Mesangial cell (primary cell): ENCODE measurements around the gene FA2H. TPM values are rescaled to one million over a fixed set of nuclear protein-coding genes. Genes with fewer than 3 reads are reported as not detected.

Source experiments
- total RNA-seq: library from RNA; depleted of rRNA; stranded (reverse); fragments of >200 nt; gene quantifications from 2 replicates; pipeline ENCODE4 v1.2.3, GENCODE V29; 2015

The FA2H gene
- total RNA-seq, result 0.16 and 1.1 TPM in 2 replicates

GRCh38 chr16:74774223-74775139, at the start of gene FA2H:
Gene FA2H (minus strand): TSS chr16:74774820. CDS start chr16:74774755, 65 bp downstream.

GRCh38 chr16:74700438-74701225, 74.0 kb downstream of the FA2H start, which contains the start of gene MLKL:
Gene MLKL (minus strand): TSS chr16:74700862. CDS start chr16:74695757, 5,105 bp downstream.

DNA sequence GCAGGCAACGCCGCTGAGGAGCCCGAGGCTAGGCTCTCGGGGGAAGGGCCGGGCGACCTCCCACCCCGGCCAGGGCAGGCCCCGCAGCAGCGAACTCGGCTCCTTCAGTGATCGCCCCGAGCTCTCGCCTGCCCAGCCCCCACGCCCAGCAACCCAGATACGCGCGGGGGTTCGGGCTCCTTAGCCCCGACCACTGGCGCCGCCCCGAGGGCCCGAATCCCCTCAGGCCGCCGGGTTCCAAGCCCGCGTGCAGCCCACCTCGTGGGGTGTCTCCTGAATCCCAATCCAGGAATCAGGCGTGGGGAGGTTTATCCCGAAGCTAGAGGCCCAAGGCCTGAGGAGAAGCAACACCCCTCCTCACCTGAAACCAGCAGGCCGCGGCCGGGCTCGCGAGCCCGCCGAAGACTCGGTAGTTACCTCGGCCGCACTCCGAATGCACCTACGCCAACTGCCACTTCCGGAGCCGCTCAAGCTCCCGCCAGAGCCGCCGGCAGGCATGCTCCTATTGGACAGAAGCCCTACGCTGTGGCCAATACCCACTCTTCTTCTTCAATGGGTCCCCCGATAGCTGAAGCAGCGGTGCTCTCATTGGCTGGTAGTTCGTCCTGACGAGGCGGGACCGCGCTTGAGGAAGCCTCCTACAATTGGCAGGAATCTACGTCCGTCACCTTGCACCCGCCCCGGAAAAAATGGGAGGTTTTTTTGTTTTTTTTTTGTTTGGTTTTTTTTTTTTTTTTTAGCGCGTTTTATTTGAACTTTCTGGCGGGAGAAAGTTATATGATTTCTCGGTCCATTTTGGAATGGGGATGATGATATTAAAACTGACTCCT, 108.0 kb downstream of the FA2H start, which contains the start of gene RFWD3:
RFWD3 (minus strand) TSS at position 453 of the 830 bp plus-strand sequence. CDS start 5,428 bp downstream, outside the sequence.

Other genes starting within 250 kb of the FA2H start
- gene GLG1, start 167.7 kb downstream of the FA2H start, total RNA-seq, result 97.8 and 146 TPM in 2 replicates
- 14.3 and 50.0 TPM in 2 replicates for gene RFWD3, start 107.9 kb downstream of the FA2H start, total RNA-seq
- gene MLKL, start 74.0 kb downstream of the FA2H start, total RNA-seq, result 6.3 and 12.7 TPM in 2 replicates
- 11.9 and 15.1 TPM in 2 replicates for gene WDR59, start 210.3 kb upstream of the FA2H start, total RNA-seq
- 19.6 and 22.2 TPM in 2 replicates for gene ZNRF1, start 224.2 kb upstream of the FA2H start, total RNA-seq